Left renal pelvis (tissue), 4 donors: ENCODE measurements around the gene SSTR5. TPM values are rescaled to one million over a fixed set of nuclear protein-coding genes. Genes with fewer than 3 reads are reported as not detected.
A peak's percentile ranks its signal among the peaks of the same experiment; 100 is the strongest.
"Not testable (repeated sequence)": the region's sequence is repeated elsewhere in the genome, so short reads cannot be mapped to it uniquely, and the experiment has no call there.

Experiments used
- DNase-seq, 4 donors: peaks; one replicate each; pipeline ENCODE4 v3.0.0-alpha.2; 2013; ENCODE audit warnings: low read depth in 4 of 4, low spot score in 3 of 4
- polyA plus RNA-seq, 4 donors: library from polyadenylated mRNA; unstranded; fragments of 120-200 nt; gene quantifications; one replicate each; pipeline ENCODE4 v1.2.1, GENCODE V29; 2013; ENCODE audit not compliant: insufficient read length in 4 of 4

Gene SSTR5
- polyA plus RNA-seq, 4 donors, result 0.17 to 0.40 TPM; not detected in 2

GRCh38 chr16:1071561-1072225 lies 854 bp upstream of the SSTR5 start:
- no peak for DNase-seq

- DNase-seq, result no peak
Measured at GRCh38 chr16:1073262-1073558, 663 bp downstream of the SSTR5 start.

GRCh38 chr16:1073566-1074378 lies 1.2 kb downstream of the SSTR5 start:
- no peak for DNase-seq

- no peak for DNase-seq
Measured at GRCh38 chr16:1074379-1074649, 1.8 kb downstream of the SSTR5 start.

- no peak for DNase-seq
Measured at GRCh38 chr16:1075546-1075945, 3.0 kb downstream of the SSTR5 start.

GRCh38 chr16:1076801-1077576 lies 4.4 kb downstream of the SSTR5 start:
- DNase-seq, result no peak

- DNase-seq, result no peak
Measured at GRCh38 chr16:1077877-1078578, 5.5 kb downstream of the SSTR5 start.

- no peak for DNase-seq
Measured at GRCh38 chr16:1078579-1079021, 6.1 kb downstream of the SSTR5 start.

GRCh38 chr16:1079341-1079740 lies 6.8 kb downstream of the SSTR5 start:
- DNase-seq, result no peak

- no peak for DNase-seq
Measured at GRCh38 chr16:1079786-1080525, 7.4 kb downstream of the SSTR5 start.

GRCh38 chr16:1080801-1081733 lies 8.5 kb downstream of the SSTR5 start:
- no peak for DNase-seq

- no peak for DNase-seq
Measured at GRCh38 chr16:1081734-1082265, 9.3 kb downstream of the SSTR5 start.

GRCh38 chr16:1082266-1082951 lies 9.9 kb downstream of the SSTR5 start:
- DNase-seq, result no peak

- peak in 1 of 4 donors; percentile 63 for DNase-seq
Measured at GRCh38 chr16:1082952-1083675, 10.6 kb downstream of the SSTR5 start.

- DNase-seq, result no peak
Measured at GRCh38 chr16:1084971-1085370, 12.4 kb downstream of the SSTR5 start.

GRCh38 chr16:1086443-1086842 lies 13.9 kb downstream of the SSTR5 start:
- DNase-seq, result not testable (repeated sequence)

GRCh38 chr16:1088295-1089170 lies 16.0 kb downstream of the SSTR5 start:
- DNase-seq, result no peak
